D721Med (cell line): ENCODE measurements around the gene LSM2.

Source experiments
- DNase-seq: peaks from one replicate; pipeline ENCODE4 v3.0.0; 2011; ENCODE audit warnings: low spot score; ENCODE audit not compliant: insufficient read length
- FAIRE-seq: peaks from 2 replicates; lab custom pipeline; 2011; peaks lifted over from hg19 to GRCh38; lab: Jason Lieb, UNC
- CTCF ChIP-seq: IDR thresholded peaks from 2 replicates; pipeline ENCODE4 v1.5.1; 2012; ENCODE audit warnings: mild to moderate bottlenecking, control low read depth; ENCODE audit not compliant: insufficient read depth; ENCODE audit errors: missing control alignments

Gene LSM2

GRCh38 chr6:31791324-31792089 is 15.3 kb downstream of the LSM2 start:
- peak; percentile 92 for DNase-seq
- no peak for FAIRE-seq
- TF ChIP-seq CTCF = peak; percentile 63

DNA sequence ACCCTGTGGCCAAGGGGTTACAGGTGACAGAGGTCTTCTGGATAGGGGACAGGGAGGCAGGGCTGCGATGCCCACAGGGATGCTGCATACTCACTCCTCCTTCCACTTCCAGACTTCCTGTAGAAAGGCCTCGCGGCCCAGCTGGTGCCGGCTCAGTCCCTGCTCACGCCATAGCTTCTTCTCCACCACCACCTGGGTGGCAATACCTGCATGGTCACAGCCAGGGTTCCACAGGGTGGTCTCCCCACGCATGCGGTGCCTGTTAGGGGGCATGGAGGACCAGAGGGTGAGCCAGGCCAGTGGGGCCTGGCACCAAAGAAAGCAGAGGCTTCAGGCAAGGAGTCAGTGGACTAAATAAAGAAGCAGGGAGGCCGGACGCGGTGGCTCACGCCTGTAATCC is 21.3 kb downstream of the LSM2 start:
- no peak for TF ChIP-seq CTCF
- DNase-seq (no peak), FAIRE-seq (no peak)

DNA sequence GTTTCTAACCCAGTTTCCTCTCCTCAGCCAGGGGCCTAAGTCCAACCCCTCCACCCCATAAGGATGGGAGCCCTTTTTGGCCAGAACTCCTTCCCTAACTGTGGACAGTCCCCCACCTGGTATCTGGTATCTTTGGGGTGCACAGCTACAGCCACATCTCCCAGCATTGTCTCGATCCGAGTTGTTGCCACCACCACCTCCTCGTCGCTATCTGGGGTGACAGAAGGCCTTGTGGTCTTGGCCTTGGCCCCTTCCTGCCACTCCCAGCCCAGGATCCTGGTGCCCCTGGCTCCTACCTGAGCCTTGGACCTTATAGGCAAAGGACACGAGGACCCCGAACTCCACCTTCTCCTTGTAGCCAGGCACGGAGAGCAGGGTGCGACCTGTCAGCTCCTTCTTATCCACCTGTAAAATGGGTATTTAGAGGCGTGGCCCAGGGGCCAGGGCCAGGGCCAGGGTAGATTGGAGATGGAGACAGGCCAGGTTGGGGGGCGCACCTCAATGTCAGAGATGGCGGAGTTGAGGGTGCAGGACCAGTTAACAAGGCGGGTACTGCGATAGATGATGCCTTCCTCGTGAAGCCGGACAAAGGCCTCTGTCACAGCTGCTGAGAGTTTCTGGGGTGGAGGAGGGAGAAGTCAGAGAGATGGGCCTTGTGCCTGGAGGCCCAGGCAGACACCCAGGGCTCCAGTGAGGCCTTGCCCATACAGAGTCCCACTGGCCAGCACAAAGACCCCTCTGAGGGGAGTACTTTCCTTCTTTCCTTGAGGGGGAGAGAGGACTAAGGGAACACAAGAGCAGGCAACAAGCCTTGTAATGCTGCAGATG is 22.5 kb downstream of the LSM2 start:
- TF ChIP-seq CTCF = no peak
- FAIRE-seq (no peak), DNase-seq (no peak)

DNA sequence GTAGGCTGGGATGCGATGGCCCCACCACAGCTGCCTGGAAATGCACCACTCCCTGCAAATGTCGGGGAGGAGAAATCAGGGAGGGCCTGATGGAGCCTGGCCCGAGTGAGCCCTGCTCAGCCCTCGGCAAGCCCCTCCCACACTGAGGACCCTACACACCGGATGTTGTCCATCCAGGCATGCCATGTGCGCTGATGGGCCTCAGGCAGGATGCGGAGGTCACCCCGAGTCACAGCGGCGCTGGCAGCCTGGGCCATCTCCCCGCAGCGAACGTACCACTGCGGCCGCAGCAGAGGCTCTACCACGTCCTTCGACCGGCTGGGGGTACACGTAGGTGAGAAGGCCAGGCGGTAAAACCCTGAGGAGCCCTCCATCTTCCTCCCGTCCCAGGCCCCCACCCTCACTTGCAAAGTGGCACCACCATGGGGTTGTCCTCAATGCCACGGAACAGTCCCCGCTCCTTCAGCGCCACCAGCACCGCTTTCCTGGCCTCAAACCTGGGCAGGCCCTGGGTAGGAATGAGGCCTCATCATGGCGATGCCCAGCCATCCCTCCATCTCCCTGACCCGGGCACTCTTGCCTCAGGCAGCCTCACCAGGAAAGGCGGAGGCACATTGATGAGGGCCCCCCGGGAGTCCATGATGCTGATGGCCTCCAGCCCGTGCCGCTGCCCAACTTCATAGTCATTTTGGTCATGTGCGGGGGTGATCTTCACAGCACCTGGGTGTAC is 24.5 kb downstream of the LSM2 start:
- DNase-seq (no peak), FAIRE-seq (no peak)
- TF ChIP-seq CTCF = no peak

- TF ChIP-seq CTCF = no peak
- DNase-seq = no peak
- FAIRE-seq = no peak
These were observed 25.3 kb downstream of the LSM2 start for GRCh38 chr6:31781244-31782125.

DNA sequence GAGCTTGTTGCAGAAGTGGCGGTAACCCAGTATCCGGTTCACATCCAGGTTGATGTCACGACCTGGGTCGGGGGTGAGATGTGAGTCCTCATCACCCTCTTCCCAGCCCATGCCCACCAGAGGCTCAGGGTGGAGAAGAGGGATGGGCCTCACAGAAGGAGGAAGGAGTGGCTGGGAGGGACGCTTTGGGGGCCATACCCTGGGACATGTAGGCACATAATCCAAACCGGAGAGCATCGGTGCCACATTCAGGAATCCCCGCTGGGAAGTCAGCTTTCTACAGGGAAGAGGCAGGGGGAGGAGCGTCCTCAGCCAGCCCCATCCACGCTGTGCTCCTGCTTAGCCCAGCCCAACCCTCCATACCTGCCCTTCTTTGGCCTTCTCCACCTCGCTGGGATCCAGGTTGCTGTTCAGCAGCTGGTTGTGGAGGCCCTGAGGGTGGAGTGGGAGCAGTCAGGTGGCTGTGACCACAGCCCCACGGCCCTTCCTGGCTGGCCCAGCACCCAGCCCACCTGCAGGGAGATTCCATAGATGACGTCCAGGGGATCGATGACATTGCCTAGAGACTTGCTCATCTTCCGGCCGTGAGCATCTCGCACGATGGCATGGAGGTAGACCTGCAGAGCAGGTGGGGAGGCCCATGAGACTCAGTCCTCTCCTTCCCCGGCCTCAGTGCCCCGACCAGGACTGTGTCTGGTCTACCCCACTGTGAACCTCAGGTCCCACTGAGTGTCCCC is 26.1 kb downstream of the LSM2 start:
- TF ChIP-seq CTCF = no peak
- no peak for FAIRE-seq
- no peak for DNase-seq
